CD14-positive monocyte (primary cell): Measurements from ENCODE around the gene TMEM18. TPM values are rescaled to one million over a fixed set of nuclear protein-coding genes. Genes with fewer than 3 reads are reported as not detected.

ENCODE experiments used
- DNase-seq, 3 donors: peaks; one replicate each; pipeline ENCODE4 v3.0.0-alpha.2; 2011 to 2022
- H2AFZ ChIP-seq: 2 replicates; pipeline ENCODE4 v1.6.0; 2012; ENCODE audit warnings: mild to moderate bottlenecking, low read depth, low read length, inconsistent platforms; ENCODE audit not compliant: insufficient read depth, poor library complexity, severe bottlenecking
- H3K27ac ChIP-seq, 2 donors: 1 replicate in 1 of 2; 2 replicates in 1 of 2; pipeline ENCODE4 v1.5.1; 2012 to 2013; ENCODE audit warnings: low read length in 2 of 2, control low read depth in 1 of 2, inconsistent platforms in 1 of 2, low read depth in 1 of 2, mild to moderate bottlenecking in 1 of 2
- H3K27me3 ChIP-seq, 2 donors: one replicate each; pipeline versions ENCODE4 v1.6.0 to v1.6.1; 2011 to 2013; ENCODE audit warnings: low read length in 2 of 2; ENCODE audit not compliant: control insufficient read depth in 2 of 2, insufficient read depth in 2 of 2
- H3K36me3 ChIP-seq, 2 donors: replicated peaks in 1 of 2; 1 replicate in 1 of 2; 2 replicates in 1 of 2; pipeline versions ENCODE4 v1.5.1 to v1.6.1; 2012 to 2013; ENCODE audit warnings: low read length in 2 of 2, control low read depth in 1 of 2, inconsistent platforms in 1 of 2, mild to moderate bottlenecking in 1 of 2; ENCODE audit not compliant: insufficient read depth in 2 of 2, control insufficient read depth in 1 of 2
- H3K4me1 ChIP-seq, 2 donors: 1 replicate in 1 of 2; 2 replicates in 1 of 2; pipeline versions ENCODE4 v1.5.1 to v1.6.1; 2012 to 2013; ENCODE audit warnings: low read length in 2 of 2, control low read depth in 1 of 2, inconsistent platforms in 1 of 2, mild to moderate bottlenecking in 1 of 2, moderate library complexity in 1 of 2; ENCODE audit not compliant: insufficient read depth in 2 of 2, control insufficient read depth in 1 of 2
- H3K4me2 ChIP-seq: replicated peaks from 2 replicates; pipeline ENCODE3; 2012; ENCODE audit warnings: low read length, moderate library complexity, mild to moderate bottlenecking; ENCODE audit not compliant: poor library complexity, severe bottlenecking; ENCODE audit errors: extremely low read depth
- H3K4me3 ChIP-seq, 3 experiments: fragments of 200-600 bp in 1 of 3; sonication (generic) in 1 of 3; replicated peaks in 1 of 3; 1 replicate in 2 of 3; 2 replicates in 1 of 3; pipeline ENCODE4 v1.5.1; 2011 to 2013; ENCODE audit warnings: low read length in 3 of 3, mild to moderate bottlenecking in 3 of 3, control low read depth in 2 of 3, low read depth in 2 of 3, inconsistent platforms in 1 of 3, moderate library complexity in 1 of 3
- H3K79me2 ChIP-seq: 2 replicates; pipeline ENCODE4 v1.6.0; 2012; ENCODE audit warnings: mild to moderate bottlenecking, control low read depth, inconsistent platforms, low read length, moderate library complexity; ENCODE audit not compliant: insufficient read depth
- H3K9ac ChIP-seq: 2 replicates; pipeline ENCODE4 v1.6.0; 2017; ENCODE audit warnings: low read length, mild to moderate bottlenecking; ENCODE audit not compliant: insufficient read depth, poor library complexity, severe bottlenecking
- H3K9me3 ChIP-seq, 2 donors: replicated peaks in 1 of 2; 1 replicate in 1 of 2; 2 replicates in 1 of 2; pipeline versions ENCODE4 v1.5.1 to v1.6.1; 2012 to 2013; ENCODE audit warnings: low read length in 2 of 2, control low read depth in 1 of 2; ENCODE audit not compliant: control insufficient read depth in 1 of 2, insufficient read depth in 1 of 2
- H4K20me1 ChIP-seq: 2 replicates; pipeline ENCODE4 v1.6.0; 2012; ENCODE audit warnings: mild to moderate bottlenecking, low read length, control low read depth, moderate library complexity; ENCODE audit not compliant: insufficient read depth
- H3K27ac Mint-ChIP-seq, 7 donors: one replicate each; pipeline ENCODE4 v1.8.0; 2020; ENCODE audit warnings: mild to moderate bottlenecking in 7 of 7, mixed read lengths in 7 of 7, moderate library complexity in 6 of 7, inconsistent platforms in 2 of 7
- H3K27me3 Mint-ChIP-seq, 3 donors: one replicate each; pipeline ENCODE4 v1.8.0; 2021 to 2022; ENCODE audit warnings: low read depth in 3 of 3, mild to moderate bottlenecking in 3 of 3, mixed read lengths in 3 of 3, moderate library complexity in 3 of 3, inconsistent platforms in 1 of 3
- H3K36me3 Mint-ChIP-seq, 2 donors: one replicate each; pipeline ENCODE4 v1.8.0; 2020; ENCODE audit warnings: mixed read lengths in 2 of 2, inconsistent platforms in 1 of 2, mild to moderate bottlenecking in 1 of 2
- H3K4me1 Mint-ChIP-seq: one replicate; pipeline ENCODE4 v1.8.0; 2020; ENCODE audit warnings: mild to moderate bottlenecking, mixed read lengths
- H3K4me3 Mint-ChIP-seq, 2 donors: one replicate each; pipeline ENCODE4 v1.8.0; 2020; ENCODE audit warnings: mild to moderate bottlenecking in 2 of 2, mixed read lengths in 2 of 2, moderate library complexity in 1 of 2
- H3K9me3 Mint-ChIP-seq, 7 donors: one replicate each; pipeline ENCODE4 v1.8.0; 2020 to 2022; ENCODE audit warnings: mixed read lengths in 7 of 7, mild to moderate bottlenecking in 6 of 7, moderate library complexity in 6 of 7, inconsistent platforms in 2 of 7
- WGBS: methylation state at CpG from one replicate; pipeline ENCODE4 v1.1.5; 2013; ENCODE audit warnings: missing lambda C conversion rate; ENCODE audit not compliant: insufficient coverage; 5-methylcytosine and 5-hydroxymethylcytosine counted together
- intact Hi-C, 2 donors: fragments of 100-400 bp; cut with micrococcal nuclease; formaldehyde crosslinking; loops; one replicate each; pipeline versions ENCODE4 v1.15.0 to v1.15.1; 2023
- polyA plus RNA-seq, 3 donors: library from polyadenylated mRNA; depleted of rRNA in 1 of 3; unstranded in 2 of 3; stranded (reverse) in 1 of 3; fragments of 300-500 nt in 2 of 3; fragments of >200 nt in 1 of 3; fragmentation: Illumina TruSeq in 2 of 3; gene quantifications; 1 replicate in 2 of 3; 2 replicates in 1 of 3; pipeline ENCODE4 v1.2.3, GENCODE V29; 2012 to 2021
- TF ChIP-seq, protein P1 (sequence below): fragments of 200-600 bp; IDR thresholded peaks from one replicate; pipeline ENCODE4 v1.8.0; 2022; ENCODE audit warnings: antibody characterized with exemption, mild to moderate bottlenecking

TMEM18 gene
- polyA plus RNA-seq, 3 donors = 9.3 to 23.5 (median 21.8) TPM

DNA sequence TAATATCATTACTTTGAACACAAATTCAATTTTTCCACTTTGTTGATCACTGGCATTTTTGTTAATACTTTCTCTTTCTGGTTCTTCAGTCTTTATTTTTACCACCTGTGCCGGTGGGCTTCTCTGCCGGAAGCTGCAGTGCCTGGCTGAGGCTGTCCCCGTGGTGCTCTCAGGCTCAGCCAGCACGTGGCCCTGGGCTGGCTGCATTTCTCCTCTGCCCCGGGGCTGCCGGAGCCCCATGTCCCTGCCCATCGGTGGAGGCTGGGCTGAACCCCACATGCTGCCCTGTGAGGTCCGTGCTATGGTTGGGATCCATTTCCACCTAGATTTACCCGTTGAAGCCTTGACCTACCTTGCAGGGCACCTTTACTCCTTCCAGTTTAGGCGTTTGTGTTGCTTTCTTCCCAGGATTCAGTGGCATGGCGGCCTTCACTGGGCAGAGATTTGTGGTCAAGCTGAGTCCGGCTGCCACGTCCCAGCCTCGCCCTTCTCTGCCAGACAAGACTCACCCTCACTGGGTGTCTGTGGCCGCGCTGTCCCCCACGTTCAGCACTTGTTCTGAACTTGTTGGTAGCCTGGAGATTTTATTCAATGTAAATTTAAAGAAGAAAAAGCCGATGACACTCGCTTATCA, 12.8 kb upstream of the TMEM18 start:
- TF ChIP-seq, protein P1, sequence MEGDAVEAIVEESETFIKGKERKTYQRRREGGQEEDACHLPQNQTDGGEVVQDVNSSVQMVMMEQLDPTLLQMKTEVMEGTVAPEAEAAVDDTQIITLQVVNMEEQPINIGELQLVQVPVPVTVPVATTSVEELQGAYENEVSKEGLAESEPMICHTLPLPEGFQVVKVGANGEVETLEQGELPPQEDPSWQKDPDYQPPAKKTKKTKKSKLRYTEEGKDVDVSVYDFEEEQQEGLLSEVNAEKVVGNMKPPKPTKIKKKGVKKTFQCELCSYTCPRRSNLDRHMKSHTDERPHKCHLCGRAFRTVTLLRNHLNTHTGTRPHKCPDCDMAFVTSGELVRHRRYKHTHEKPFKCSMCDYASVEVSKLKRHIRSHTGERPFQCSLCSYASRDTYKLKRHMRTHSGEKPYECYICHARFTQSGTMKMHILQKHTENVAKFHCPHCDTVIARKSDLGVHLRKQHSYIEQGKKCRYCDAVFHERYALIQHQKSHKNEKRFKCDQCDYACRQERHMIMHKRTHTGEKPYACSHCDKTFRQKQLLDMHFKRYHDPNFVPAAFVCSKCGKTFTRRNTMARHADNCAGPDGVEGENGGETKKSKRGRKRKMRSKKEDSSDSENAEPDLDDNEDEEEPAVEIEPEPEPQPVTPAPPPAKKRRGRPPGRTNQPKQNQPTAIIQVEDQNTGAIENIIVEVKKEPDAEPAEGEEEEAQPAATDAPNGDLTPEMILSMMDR = no peak
- no peaks in the 10 kb centered on the region for H3K4me1 Mint-ChIP-seq
- Histone ChIP-seq H3K9ac (no peak overlapping the region), H3K4me1 (no peaks in the 10 kb centered on the region), H3K27me3 (no peaks in the 10 kb centered on the region), H3K9me3 (peaks cover 12 to 18% of the 10 kb centered on the region in 2 donors), H3K79me2 (no peaks in the 10 kb centered on the region), H2AFZ (no peak overlapping the region), H3K4me3 (no peak overlapping the region), H3K27ac (no peak overlapping the region), H3K4me2 (no peak overlapping the region), H3K36me3 (no peaks in the 10 kb centered on the region), H4K20me1 (no peaks in the 10 kb centered on the region)
- H3K4me3 Mint-ChIP-seq = no peak overlapping the region
- intact Hi-C loops = no loop called here
- no peaks in the 10 kb centered on the region for H3K36me3 Mint-ChIP-seq
- WGBS = 79% methylated on average over 14 of the region's 19 CpGs
- DNase-seq = no peak
- no peak overlapping the region for H3K27ac Mint-ChIP-seq
- H3K9me3 Mint-ChIP-seq = peaks cover 12 to 23% (median 18%) of the 10 kb centered on the region in 7 donors
- H3K27me3 Mint-ChIP-seq = peaks cover 5 to 14% (median 11%) of the 10 kb centered on the region in 3 donors

DNA sequence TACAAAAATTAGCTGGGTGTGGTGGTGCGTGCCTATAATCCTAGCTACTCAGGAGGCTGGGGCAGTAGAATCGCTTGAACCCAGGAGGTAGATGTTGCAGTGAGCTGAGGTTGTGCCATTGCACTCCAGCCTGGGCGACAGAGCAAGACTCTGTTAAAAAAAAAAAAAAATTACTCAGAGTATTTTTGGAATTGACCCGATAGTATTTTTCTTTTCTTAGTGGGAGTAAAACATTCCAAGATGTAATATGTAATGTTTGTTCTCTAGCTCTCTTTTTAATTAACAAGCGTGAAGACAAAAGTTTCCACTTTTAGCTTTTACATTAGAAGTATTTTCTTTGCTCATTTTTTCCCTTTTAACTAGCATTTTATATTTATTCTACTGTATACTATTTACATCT, 12.0 kb upstream of the TMEM18 start:
- Histone ChIP-seq H3K79me2 (no peaks in the 10 kb centered on the region), H2AFZ (no peak overlapping the region), H3K4me2 (no peak overlapping the region), H3K4me1 (no peaks in the 10 kb centered on the region), H4K20me1 (no peaks in the 10 kb centered on the region), H3K27ac (no peak overlapping the region), H3K9ac (no peak overlapping the region), H3K9me3 (peaks cover 17 to 25% of the 10 kb centered on the region in 2 donors), H3K4me3 (no peak overlapping the region), H3K27me3 (no peaks in the 10 kb centered on the region), H3K36me3 (no peaks in the 10 kb centered on the region)
- H3K4me3 Mint-ChIP-seq = no peak overlapping the region
- intact Hi-C loops = no loop called here
- DNase-seq = no peak
- H3K27ac Mint-ChIP-seq = no peak overlapping the region
- H3K27me3 Mint-ChIP-seq = peaks cover 5 to 14% (median 11%) of the 10 kb centered on the region in 3 donors
- H3K4me1 Mint-ChIP-seq = no peaks in the 10 kb centered on the region
- no CpG with 5 or more reads among the region's 5 CpGs for WGBS
- H3K36me3 Mint-ChIP-seq = no peaks in the 10 kb centered on the region
- H3K9me3 Mint-ChIP-seq = peaks cover 18 to 29% (median 25%) of the 10 kb centered on the region in 7 donors
- TF ChIP-seq, protein P1 = no peak
